Colonic mucosa (tissue), 4 donors: ENCODE results near the gene SCAF1. TPM values are rescaled to one million over a fixed set of nuclear protein-coding genes. Genes with fewer than 3 reads are reported as not detected.

Experiments
- DNase-seq: peaks from one replicate; pipeline ENCODE4 v3.0.0-alpha.2; 2020
- H3K27ac ChIP-seq: fragments of 200-600 bp; one replicate; pipeline ENCODE4 v1.8.0; 2021
- H3K27me3 ChIP-seq: fragments of 200-600 bp; one replicate; pipeline ENCODE4 v1.8.0; 2021
- H3K36me3 ChIP-seq: fragments of 200-600 bp; one replicate; pipeline ENCODE4 v1.8.0; 2021
- H3K4me1 ChIP-seq: fragments of 200-600 bp; one replicate; pipeline ENCODE4 v1.8.0; 2021; ENCODE audit warnings: mild to moderate bottlenecking
- H3K4me3 ChIP-seq: fragments of 200-600 bp; one replicate; pipeline ENCODE4 v1.8.0; 2021
- H3K9ac ChIP-seq, 2 donors: one replicate each; pipeline ENCODE4 v1.7.0; 2013; ENCODE audit warnings: control low read depth in 2 of 2, low read depth in 2 of 2, low read length in 2 of 2
- H3K9me3 ChIP-seq: fragments of 200-600 bp; one replicate; pipeline ENCODE4 v1.8.0; 2021
- intact Hi-C: fragments of 100-400 bp; cut with DNase I; formaldehyde crosslinking; loops from one replicate; pipeline ENCODE4 v1.14.1; 2022
- microRNA-seq: library from miRNA; unstranded; fragments of <30 nt; microRNA quantifications from one replicate; pipeline ENCODE4, GENCODE V29; 2019
- total RNA-seq, 2 donors: library from RNA; stranded (reverse); fragmentation: NEBNext Ultra II Directional in 1 of 2; extraction: Animal tissue kit (Norgen Biotek cat#: 25700) in 1 of 2; gene quantifications; one replicate each; pipeline ENCODE4 v1.2.1, GENCODE V29; 2021
- TF ChIP-seq, protein P1 (sequence below): fragments of 200-600 bp; IDR thresholded peaks from one replicate; pipeline ENCODE4 v1.8.0; 2022; ENCODE audit warnings: antibody characterized with exemption, mild to moderate bottlenecking
- donor health status: healthy.
- donor health status: DM: no; HTN: no; CAD: no.
- donor health status: DM: no; HTN: no; CAD: no.

SCAF1 gene
- total RNA-seq, 2 donors from 2014 or later = 54.2 to 85.7 TPM

DNA sequence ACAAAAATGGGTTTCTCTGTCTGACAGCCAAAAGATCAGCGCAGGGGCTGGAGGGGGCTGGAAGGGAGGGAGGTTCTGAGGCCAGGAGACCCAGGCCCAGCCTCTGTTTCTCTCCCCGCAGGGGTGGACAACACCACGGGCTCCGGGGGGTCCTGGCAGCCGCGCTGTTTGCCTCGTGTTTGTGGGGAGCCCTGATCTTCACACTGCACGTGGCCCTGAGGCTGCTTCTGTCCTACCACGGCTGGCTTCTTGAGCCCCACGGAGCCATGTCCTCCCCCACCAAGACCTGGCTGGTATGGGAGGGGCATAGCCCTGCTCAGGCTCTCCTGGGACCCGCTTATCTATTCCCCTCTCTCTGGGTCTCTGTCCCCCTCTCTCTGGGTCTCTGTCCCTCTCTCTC is 58.6 kb downstream of the SCAF1 start:
- H3K9ac ChIP-seq = no peak overlapping the region
- no peak for DNase-seq
- no peaks in the 10 kb centered on the region for H3K27me3 ChIP-seq
- H3K4me3 ChIP-seq = no peak overlapping the region
- H3K4me1 ChIP-seq = no peaks in the 10 kb centered on the region
- TF ChIP-seq, protein P1, sequence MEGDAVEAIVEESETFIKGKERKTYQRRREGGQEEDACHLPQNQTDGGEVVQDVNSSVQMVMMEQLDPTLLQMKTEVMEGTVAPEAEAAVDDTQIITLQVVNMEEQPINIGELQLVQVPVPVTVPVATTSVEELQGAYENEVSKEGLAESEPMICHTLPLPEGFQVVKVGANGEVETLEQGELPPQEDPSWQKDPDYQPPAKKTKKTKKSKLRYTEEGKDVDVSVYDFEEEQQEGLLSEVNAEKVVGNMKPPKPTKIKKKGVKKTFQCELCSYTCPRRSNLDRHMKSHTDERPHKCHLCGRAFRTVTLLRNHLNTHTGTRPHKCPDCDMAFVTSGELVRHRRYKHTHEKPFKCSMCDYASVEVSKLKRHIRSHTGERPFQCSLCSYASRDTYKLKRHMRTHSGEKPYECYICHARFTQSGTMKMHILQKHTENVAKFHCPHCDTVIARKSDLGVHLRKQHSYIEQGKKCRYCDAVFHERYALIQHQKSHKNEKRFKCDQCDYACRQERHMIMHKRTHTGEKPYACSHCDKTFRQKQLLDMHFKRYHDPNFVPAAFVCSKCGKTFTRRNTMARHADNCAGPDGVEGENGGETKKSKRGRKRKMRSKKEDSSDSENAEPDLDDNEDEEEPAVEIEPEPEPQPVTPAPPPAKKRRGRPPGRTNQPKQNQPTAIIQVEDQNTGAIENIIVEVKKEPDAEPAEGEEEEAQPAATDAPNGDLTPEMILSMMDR = no peak
- intact Hi-C loops = no loop called here
- no peaks in the 10 kb centered on the region for H3K9me3 ChIP-seq
- no peak overlapping the region for H3K27ac ChIP-seq
- H3K36me3 ChIP-seq = no peaks in the 10 kb centered on the region

DNA sequence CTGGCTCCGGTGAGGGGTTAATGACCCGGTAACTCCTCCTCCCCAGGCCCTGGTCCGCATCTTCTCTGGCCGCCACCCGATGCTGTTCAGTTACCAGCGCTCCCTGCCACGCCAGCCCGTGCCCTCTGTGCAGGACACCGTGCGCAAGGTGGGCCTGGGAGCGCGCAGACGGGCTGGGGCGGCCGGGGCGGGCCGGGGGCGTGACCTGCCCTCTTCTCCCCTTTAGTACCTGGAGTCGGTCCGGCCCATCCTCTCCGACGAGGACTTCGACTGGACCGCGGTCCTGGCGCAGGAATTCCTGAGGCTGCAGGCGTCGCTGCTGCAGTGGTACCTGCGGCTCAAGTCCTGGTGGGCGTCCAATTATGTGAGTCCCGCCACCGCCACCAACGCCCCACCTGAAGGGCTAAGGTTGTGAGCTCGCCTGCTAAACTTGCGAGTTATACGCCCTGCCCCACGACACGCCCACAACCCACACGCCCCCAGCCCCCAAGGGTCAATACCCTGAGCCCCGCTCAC is 59.3 kb downstream of the SCAF1 start:
- Histone ChIP-seq H3K9me3 (no peaks in the 10 kb centered on the region), H3K27ac (no peak overlapping the region), H3K27me3 (no peaks in the 10 kb centered on the region), H3K36me3 (no peaks in the 10 kb centered on the region), H3K4me3 (no peak overlapping the region), H3K4me1 (no peaks in the 10 kb centered on the region), H3K9ac (no peak overlapping the region)
- intact Hi-C loops = no loop called here
- TF ChIP-seq, protein P1 = no peak
- no peak for DNase-seq

DNA sequence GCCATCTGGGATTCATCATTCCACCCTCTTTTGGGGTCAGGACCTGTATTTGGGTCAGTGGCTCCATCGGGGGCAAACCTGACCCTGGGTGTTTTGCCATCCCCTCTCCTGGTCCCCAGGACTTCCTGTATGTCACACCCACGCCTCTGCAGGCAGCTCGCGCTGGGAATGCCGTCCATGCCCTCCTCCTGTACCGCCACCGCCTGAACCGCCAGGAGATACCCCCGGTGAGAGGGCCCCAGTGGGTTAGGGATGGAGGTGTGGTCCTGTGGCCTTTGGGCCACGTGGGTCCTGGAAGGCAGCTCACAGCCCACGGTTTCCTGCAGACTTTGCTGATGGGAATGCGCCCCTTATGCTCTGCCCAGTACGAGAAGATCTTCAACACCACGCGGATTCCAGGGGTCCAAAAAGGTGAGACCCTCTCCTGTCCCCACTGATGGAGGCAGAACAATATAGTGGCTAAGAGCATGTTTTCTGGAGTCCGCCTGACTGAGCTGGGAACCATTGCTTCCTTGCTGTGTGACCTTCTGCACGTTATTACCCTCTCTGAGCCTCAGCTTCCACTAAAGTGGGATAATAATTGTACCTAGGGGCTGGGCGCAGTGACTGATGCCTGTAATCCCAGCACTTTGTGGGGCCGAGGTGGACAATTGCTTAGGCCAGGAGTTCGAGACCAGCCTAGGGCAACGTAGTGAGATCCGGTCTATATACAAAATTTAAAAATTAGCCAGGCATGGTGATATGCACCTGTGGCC is 63.1 kb downstream of the SCAF1 start:
- TF ChIP-seq, protein P1 = no peak
- intact Hi-C loops = no loop called here
- no peaks in the 10 kb centered on the region for H3K9me3 ChIP-seq
- H3K4me3 ChIP-seq = no peak overlapping the region
- H3K27me3 ChIP-seq = no peaks in the 10 kb centered on the region
- H3K27ac ChIP-seq = no peak overlapping the region
- no peak for DNase-seq
- no peaks in the 10 kb centered on the region for H3K36me3 ChIP-seq
- H3K9ac ChIP-seq = no peak overlapping the region
- H3K4me1 ChIP-seq = no peaks in the 10 kb centered on the region

GRCh38 chr19:49705919-49706318 is 63.9 kb downstream of the SCAF1 start:
- Histone ChIP-seq H3K9ac (no peak overlapping the region), H3K4me1 (no peaks in the 10 kb centered on the region), H3K9me3 (no peaks in the 10 kb centered on the region), H3K27ac (no peak overlapping the region), H3K4me3 (no peak overlapping the region), H3K27me3 (no peaks in the 10 kb centered on the region), H3K36me3 (no peaks in the 10 kb centered on the region)
- DNase-seq = no peak
- intact Hi-C loops = no loop called here
- TF ChIP-seq, protein P1 = no peak

Small RNA genes within 50 kb of the gene (microRNA-seq; reads per million reads assigned to microRNA genes)
- gene MIR5088 = not detected

Other genes with a start within 250 kb of the SCAF1 start
- not detected for gene PTH2, start 218.8 kb upstream of the SCAF1 start, total RNA-seq
- gene GFY, start 216.8 kb upstream of the SCAF1 start, total RNA-seq = not detected
- gene SLC17A7, start 200.7 kb upstream of the SCAF1 start, total RNA-seq = under 1 TPM; 0.21 to 0.25 TPM
- gene PIH1D1, start 190.4 kb upstream of the SCAF1 start, total RNA-seq = 100 to 1,000 TPM in 1 of 2 donors, 10 to 100 TPM in 1; 80.8 to 103 TPM
- gene ALDH16A1, start 189.0 kb upstream of the SCAF1 start, total RNA-seq = 10 to 100 TPM; 22.6 to 57.9 TPM
- gene FLT3LG, start 168.0 kb upstream of the SCAF1 start, total RNA-seq = 1 to 10 TPM; 2.9 to 4.9 TPM
- gene RPL13A, start 154.6 kb upstream of the SCAF1 start, total RNA-seq = 1,000 to 10,000 TPM; 2,431 to 2,528 TPM
- 1,000 to 10,000 TPM; 1,734 to 1,870 TPM for gene RPS11, start 145.8 kb upstream of the SCAF1 start, total RNA-seq
- 100 to 1,000 TPM; 285 to 621 TPM for gene FCGRT, start 129.5 kb upstream of the SCAF1 start, total RNA-seq
- gene RCN3, start 114.2 kb upstream of the SCAF1 start, total RNA-seq = 10 to 100 TPM; 16.9 to 55.1 TPM
- 10 to 100 TPM; 63.2 to 91.2 TPM for gene NOSIP, start 61.7 kb upstream of the SCAF1 start, total RNA-seq
- gene PRRG2, start 60.9 kb upstream of the SCAF1 start, total RNA-seq = 10 to 100 TPM; 16.2 to 20.2 TPM
- 10 to 100 TPM; 17.5 to 33.1 TPM for gene PRR12, start 51.0 kb upstream of the SCAF1 start, total RNA-seq
- 10 to 100 TPM; 45.7 to 62.2 TPM for gene RRAS, start 2.1 kb upstream of the SCAF1 start, total RNA-seq
- gene IRF3, start 23.6 kb downstream of the SCAF1 start, total RNA-seq = 100 to 1,000 TPM in 1 of 2 donors, 10 to 100 TPM in 1; 62.9 to 190 TPM
- 10 to 100 TPM; 17.4 to 60.9 TPM for gene BCL2L12, start 23.7 kb downstream of the SCAF1 start, total RNA-seq
- gene PRMT1, start 35.1 kb downstream of the SCAF1 start, total RNA-seq = 100 to 1,000 TPM in 1 of 2 donors, 10 to 100 TPM in 1; 81.3 to 177 TPM
- 1 to 10 TPM in 1 of 2 donors, under 1 TPM in 1; 0.24 to 2.0 TPM for gene ADM5, start 47.4 kb downstream of the SCAF1 start, total RNA-seq
- 1 to 10 TPM; 1.2 to 2.0 TPM for gene CPT1C, start 48.9 kb downstream of the SCAF1 start, total RNA-seq
- not detected for gene TSKS, start 121.1 kb downstream of the SCAF1 start, total RNA-seq
- gene AP2A1, start 124.8 kb downstream of the SCAF1 start, total RNA-seq = 10 to 100 TPM; 80.0 to 92.1 TPM
- 10 to 100 TPM in 1 of 2 donors, 1 to 10 TPM in 1; 7.4 to 14.9 TPM for gene FUZ, start 171.1 kb downstream of the SCAF1 start, total RNA-seq
- gene MED25, start 176.1 kb downstream of the SCAF1 start, total RNA-seq = 10 to 100 TPM; 46.1 to 77.2 TPM
- gene PTOV1, start 208.9 kb downstream of the SCAF1 start, total RNA-seq = 100 to 1,000 TPM; 109 to 128 TPM
- gene PNKP, start 225.4 kb downstream of the SCAF1 start, total RNA-seq = 100 to 1,000 TPM in 1 of 2 donors, 10 to 100 TPM in 1; 53.7 to 137 TPM
- 10 to 100 TPM; 32.7 to 74.9 TPM for gene AKT1S1, start 235.1 kb downstream of the SCAF1 start, total RNA-seq
- 10 to 100 TPM; 29.4 to 33.7 TPM for gene TBC1D17, start 235.5 kb downstream of the SCAF1 start, total RNA-seq